HK-2 (cell line): ENCODE results near the gene ZBTB33.

Source experiments
- DNase-seq: peaks from one replicate; pipeline ENCODE4 v3.0.0-alpha.2; 2018; ENCODE audit not compliant: unreplicated experiment

The ZBTB33 gene, protein sequence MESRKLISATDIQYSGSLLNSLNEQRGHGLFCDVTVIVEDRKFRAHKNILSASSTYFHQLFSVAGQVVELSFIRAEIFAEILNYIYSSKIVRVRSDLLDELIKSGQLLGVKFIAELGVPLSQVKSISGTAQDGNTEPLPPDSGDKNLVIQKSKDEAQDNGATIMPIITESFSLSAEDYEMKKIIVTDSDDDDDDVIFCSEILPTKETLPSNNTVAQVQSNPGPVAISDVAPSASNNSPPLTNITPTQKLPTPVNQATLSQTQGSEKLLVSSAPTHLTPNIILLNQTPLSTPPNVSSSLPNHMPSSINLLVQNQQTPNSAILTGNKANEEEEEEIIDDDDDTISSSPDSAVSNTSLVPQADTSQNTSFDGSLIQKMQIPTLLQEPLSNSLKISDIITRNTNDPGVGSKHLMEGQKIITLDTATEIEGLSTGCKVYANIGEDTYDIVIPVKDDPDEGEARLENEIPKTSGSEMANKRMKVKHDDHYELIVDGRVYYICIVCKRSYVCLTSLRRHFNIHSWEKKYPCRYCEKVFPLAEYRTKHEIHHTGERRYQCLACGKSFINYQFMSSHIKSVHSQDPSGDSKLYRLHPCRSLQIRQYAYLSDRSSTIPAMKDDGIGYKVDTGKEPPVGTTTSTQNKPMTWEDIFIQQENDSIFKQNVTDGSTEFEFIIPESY

DNA sequence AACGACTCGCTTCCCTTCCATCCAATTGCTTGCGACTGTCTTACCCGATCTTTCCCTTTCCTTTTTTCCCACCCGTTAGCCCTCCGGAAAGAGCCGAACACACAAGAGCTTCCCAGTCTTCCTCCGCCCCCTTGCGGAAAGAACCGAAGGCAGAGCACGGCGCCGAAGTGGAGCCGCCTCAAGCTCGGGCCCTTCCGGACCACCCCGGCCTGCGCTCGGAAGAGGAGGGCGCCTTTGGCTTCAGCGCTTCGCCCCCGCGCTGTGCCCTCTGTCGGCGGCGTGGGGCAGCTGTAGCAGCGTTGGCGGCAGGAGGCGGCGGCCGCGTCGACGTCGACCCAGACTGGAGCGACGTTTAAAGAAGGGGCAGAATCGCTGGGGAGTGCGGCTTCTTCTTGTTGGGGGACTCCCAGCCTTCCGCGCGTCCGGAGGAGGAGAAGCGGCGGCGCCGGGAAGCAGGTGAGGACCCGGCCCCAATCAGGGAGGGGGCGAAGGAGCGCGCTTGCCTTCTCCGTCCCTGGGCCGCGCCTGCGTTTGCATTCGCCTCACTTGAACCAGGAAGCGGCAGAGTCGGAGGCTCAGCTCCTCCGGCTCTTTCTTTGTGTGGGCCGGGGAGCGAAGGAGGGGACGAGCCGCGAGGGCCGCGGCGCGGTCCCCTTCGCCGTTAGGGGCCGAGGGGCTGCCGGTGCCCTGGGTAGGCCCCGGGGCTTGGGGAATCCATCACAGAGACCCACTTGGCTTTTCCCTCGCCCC lies at the start of gene ZBTB33:
Gene ZBTB33, plus strand, starts transcription at position 291 of the 750 bp plus-strand sequence. CDS start 2,604 bp downstream, outside the sequence.
- DNase-seq = peak; percentile 94

DNA sequence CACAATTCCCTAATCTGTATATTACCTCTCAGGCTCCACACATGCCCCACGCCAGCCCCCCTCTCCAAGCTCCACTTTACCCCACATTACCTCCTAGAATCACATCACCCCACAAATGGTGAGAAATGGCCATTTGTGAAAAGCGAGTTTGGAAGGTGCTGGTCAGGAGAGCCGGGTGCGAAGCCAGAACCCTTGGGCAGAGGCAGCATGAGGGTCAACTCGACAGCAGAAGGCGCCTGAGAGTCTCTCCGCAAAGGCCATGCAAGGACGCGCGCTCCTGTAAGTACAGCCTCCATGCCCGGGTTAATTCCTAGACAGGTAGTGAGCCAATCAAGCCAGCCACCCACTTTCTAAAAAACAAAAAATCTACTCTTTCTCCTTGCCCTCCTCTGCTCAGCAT lies 49.8 kb upstream of the ZBTB33 start:
- no peak for DNase-seq

DNA sequence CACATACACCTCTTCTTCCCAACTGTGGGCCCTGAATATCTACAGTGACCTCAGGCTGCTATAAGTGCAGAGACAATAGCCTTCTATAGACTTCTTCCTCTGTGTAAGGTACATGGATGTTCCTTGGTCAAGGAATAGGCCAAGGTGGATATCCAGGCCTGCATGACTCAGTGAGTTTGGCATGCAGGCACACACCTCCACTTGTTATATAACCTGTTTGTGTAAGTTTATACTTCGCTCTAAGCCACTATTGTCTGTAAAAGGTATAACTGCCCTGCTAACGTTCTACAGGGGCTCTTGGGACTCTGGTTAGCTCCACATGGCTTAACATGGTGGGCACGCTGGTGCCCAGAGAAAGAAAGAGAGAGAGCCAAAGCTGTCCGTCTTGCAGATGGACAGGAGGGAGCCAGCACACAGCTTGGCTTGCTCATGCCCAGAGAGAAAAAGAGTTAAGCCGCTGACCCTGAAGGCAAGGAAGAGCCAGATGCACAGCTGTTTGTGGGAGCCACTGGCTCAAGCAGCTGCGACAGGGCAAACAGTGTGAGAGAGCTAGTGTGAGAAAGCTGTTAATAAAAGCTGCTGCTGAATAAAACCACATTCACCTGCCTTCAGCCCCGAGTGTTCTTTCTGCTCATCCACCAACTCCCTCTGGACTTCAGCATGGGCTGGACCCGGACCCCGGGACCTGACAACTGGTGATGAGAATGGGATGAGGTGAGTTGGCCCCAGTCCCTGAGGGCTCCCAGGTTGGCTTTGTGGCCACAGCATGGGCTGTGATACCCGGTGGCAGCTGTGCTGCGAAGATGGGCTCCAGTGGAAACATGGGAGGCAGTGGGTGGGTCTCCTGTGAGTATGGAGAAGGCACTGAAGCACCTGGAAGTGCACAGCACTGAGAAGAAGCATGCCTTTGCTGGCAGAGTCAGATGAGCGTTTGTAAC lies 44.5 kb upstream of the ZBTB33 start:
- no peak for DNase-seq

DNA sequence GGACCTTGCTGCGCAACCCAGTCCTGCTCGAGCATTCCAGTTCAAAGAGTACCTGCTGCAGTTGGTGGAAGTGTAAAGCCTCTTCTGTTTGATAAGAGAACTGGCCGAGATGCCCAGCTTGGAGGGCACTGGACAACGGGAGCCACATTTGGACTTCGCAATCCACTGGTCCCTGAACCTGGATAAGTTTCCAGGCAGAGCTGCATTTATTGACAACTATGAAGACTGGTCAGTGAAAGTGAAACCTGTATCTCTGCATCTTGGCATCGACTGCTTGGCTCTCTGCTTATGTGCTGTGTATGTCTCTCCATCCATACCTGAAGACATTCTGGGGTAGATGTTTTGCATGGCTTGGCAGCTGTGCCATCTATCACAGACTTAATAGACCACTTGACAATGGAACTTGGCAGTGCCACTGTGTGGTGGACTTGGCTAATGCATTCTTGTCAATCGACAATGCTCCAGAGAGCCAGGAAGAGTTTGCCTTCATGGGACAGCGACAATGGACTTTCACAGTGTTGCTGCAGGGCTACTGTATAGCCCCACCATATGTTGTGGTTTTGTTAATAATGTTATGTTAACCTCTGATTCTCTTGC lies 43.5 kb upstream of the ZBTB33 start:
- DNase-seq = no peak

DNA sequence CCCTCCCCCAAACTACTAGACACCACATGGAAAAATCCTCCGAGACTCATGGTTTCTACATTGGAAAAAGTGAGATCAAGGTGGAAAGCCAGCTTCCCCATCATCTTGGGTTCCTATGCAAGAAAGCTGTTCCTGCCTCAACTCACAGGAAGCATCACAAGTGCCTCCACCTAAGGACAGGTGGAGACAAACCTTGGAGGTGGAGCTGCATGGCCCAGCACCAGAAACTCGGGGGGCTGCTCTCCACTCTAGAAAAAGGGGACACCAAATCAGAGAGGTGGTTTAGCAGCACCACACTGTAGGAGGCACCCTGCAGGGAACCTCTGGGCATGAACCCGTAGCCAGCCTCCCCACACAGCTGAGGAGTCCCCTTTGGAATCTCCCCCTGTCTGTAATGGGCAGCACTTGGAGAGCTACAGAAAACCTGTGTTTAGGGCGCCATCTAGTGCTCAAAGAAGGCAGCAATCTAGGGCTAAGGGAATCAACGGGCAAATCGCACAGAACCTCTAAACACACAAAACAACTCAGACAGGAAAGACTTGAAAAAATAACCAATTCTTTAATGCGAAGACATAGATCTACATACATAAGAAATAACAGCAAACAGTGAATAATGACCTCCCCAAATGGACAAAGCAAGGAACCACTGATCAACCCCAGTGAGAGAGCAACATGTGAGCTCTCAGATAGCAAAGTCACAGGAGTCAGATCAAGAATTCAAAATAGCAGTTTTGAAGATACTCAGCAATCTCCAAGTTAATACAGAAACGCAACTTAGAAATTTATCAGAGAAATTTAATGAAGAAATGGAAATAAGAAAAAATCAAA lies 37.0 kb upstream of the ZBTB33 start:
- DNase-seq = peak; percentile 37

DNA sequence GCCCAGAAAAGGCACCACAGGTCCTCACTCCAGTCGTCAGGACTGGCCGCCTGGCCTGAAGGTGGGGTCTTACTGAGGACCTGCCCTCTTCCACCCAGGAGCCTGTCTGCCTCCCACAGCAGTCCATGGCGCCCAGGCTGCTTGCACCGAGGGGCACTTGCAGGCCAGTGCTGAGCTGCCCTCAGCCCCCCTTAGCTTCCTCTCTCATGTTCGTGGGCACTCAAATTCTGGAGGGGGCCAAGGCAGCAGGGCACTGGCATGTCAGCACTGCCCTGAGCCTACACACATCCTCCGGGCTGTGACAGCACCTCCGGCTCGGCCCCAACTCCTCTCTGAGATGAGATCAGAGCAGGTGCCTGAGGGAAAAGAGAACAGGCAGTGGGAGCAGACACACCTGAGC lies 27.2 kb upstream of the ZBTB33 start:
- DNase-seq = no peak

DNA sequence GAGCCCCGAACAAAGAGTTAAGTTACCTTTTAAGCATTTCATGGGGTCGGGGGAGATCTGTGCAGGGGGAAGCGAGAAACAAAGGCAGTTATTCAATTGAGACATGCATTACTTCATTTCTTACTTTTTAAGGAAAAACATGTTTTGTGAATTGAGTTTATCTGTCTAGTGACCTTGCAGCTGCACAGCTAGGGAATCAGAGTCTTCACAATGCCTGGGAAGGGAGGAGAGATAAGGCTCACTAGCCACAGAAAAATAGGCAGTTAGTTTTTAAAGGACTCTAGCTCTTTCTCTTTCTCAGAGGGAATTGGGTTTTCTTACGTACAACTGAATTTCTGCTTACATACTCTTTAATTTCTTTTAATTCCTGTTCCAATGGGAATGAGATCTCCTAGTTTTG lies 26.2 kb upstream of the ZBTB33 start:
- no peak for DNase-seq

DNA sequence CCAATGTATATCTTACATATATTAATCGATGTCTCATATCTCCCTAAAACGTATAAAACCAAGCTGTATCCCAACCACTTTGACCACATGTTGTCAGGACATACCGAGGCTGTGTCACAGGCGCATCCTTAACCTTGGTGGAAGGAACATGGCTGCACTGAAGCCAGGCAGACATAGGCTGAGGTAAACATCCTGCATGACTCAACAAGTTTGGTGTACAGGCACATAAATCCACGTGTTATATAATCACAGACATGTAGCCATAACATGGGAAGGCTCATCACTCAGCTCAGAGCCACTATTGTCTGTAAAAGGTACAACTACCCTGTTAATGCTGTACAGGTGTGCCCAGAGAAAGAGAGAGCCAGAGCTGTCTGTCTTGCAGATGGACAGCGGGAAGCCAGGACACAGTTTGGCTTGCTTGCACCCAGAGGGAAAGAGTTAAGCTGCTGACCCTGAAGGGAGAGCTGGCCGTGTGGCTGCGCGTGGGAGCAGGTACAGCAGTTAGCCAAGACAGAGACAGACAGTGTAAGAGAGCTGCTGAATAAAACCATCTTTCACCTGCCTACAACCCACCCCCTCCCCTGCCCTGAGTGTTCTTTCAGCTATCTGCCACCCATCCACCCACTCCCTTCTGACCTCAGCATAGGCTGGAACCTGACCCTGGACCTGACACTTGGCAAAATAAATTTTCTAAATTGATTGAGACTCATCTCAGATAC lies 22.3 kb upstream of the ZBTB33 start:
- no peak for DNase-seq

DNA sequence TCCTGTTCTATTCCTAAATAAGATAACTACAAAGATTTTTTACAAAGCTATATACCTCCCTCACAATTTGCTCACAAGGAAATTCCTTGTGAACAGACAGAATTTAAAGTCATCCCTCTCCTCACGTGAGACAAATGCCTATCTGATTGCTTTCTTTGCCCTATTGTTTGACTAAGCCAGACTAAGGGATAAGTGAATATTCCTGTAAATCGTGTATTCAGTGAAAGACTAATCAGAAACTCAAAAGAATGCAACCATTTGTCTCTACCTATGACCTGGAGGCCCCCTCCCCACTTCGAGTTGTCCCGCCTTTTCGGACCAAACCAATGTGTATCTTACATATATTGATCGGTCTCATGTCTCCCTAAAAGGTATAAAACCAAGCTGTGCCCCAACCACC lies 15.3 kb upstream of the ZBTB33 start:
- DNase-seq = no peak

DNA sequence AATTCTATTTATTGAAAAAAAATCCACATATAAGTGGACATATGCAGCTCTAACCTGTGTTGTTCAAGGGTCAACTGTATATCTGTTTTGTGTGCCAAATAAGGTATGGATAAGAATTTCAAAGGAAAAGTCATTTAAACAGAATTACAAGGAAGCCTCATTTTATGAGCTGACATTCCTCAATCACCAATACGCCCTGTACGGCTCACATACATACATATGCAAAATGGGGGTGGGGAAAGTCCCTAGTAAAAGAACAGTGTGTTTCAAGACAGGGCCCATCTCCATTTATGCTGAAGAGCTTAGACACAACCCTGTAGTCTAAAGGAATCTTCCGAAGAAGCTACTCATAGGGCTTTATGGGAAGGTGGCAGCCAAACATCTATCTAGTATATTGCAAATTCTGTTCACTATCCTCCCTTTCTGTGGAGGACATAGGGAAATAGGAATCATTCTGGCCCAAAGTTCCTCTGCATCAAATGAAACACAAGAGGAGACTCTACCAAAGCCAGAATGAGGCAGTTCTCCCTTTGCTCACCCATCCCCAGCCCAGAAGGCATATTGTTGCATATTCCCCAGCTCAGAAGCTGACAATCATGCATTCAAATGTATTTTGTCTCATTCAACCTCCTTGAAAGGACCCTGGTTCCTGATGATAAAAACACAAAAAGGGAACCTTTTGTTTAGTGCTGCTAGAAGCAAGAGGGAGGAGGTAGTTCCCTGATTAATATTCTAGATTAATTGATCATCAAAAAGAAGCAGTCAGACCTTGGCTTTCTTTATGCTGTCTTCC lies 13.7 kb upstream of the ZBTB33 start:
- DNase-seq = no peak

DNA sequence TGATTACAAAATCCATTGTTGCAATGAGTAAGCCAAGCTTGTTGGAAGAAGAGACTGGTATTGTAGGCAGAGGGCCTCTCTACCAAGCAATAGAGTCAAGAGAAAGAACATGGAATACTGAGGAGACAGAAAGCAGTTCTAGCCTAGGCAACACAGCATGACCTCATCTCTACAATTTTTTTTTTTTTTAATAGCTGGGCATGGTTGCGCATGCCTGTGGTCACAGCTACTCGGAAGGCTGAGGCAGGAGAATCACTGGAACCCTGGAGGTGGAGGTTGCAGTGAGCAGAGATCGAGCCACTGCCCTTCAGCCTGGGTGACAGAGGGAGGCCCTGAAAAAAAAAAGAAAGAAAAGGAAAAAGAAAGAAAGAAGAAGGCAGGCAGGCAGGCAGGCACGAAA lies 11.7 kb upstream of the ZBTB33 start:
- peak; percentile 20 for DNase-seq

DNA sequence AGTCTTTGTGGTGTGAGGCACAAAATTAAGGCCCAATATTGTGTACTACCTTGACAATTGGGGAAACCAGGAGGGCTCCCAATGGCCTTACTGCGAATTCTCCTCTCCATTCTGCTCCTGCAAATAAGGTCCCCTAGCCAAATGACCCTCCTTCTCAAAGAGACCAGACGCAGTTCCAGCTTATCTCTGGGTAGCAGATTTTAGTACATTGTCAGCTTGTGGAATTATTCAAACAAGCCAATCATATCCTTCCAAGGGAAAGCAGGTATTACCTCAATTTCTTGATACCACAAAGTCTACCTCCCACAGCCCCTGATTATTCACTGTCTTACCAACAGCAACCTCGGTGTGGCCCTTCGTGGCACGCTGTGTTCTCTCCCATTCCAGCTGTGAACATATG lies 7.8 kb upstream of the ZBTB33 start:
- no peak for DNase-seq

DNA sequence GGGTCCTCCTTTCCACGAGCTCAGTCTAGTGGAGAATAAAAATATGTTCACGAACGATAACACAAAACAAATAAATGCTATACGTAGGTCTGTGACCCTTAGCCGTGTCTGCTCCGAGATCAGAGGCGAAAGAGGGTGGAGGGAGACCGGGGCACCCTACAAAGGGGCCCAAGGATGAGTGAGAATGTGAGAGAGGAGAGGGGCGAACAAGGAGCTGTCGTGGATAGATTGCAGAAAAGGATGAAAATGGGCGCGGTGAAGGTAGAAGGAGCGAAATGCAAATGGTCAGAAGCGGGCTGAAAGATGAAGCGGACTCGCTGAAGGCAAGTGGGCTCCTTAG lies 6.2 kb upstream of the ZBTB33 start:
- DNase-seq = no peak

DNA sequence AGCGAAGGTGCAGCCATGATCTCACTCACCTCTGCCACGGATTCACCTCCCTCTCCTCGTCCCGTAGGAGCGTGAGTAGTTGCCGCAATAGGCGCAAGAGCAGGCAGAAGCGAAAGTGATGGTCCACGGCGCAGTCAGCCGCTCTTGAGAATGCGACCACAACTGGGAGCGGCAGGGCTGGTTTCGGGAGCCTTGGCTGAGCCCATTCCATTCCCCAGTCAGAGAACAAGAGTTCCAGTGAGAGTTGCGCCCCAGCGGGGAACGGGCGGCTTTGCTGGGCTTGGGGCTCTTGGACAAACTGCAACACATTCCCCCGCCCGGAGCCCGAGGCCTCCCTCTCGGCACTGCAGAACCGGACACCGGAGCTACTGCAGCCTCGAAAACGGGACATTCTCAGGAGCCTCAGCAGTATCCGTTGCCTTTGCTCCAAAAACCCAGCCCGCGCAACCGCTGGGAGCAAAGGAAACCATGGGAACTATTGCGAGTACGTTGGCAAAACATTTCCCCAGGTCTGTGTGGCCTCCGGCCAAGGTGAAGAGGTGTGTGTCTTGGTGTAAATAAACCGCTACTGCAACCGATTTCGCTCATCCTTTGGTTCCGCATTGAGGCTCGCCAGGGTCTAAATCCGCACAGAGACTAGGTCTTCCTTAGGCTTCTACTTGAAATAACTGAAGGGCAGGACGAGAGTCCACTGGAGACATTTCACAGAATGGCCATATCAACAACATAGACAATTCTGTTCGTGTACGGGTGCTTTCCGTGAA lies 5.7 kb upstream of the ZBTB33 start:
- DNase-seq = peak; percentile 71

DNA sequence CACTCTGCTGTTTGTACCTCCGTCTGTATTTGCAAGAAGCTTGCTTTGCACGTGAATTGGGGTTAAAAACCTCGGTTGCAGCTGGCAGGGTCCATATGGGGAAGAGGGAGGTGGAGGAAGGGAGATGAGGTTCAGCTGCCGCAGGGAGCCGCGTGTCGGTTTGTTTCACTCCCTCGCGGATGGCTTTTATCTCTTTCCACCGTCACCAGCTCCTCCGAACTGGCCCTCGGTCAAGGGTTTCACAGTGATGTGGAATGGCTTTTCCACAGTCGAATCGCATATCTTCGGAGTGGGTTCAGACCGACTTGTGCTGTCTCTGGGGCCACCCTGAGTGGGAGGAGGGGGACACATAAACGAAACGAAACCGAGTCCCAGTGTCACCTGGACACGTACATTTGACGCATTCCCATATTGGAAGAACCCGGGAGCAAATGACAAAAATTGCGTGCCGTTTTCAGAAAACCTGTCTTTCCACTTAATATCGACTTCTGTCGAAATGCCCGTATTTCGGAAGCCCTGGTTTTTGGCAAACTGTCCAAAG lies 929 bp downstream of the ZBTB33 start:
- peak; percentile 32 for DNase-seq

DNA sequence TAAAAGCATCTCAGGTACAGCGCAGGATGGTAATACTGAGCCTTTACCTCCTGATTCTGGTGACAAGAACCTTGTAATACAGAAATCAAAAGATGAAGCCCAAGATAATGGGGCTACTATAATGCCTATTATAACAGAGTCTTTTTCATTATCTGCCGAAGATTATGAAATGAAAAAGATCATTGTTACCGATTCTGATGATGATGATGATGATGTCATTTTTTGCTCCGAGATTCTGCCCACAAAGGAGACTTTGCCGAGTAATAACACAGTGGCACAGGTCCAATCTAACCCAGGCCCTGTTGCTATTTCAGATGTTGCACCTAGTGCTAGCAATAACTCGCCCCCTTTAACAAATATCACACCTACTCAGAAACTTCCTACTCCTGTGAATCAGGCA lies 3.2 kb downstream of the ZBTB33 start:
- DNase-seq = no peak

DNA sequence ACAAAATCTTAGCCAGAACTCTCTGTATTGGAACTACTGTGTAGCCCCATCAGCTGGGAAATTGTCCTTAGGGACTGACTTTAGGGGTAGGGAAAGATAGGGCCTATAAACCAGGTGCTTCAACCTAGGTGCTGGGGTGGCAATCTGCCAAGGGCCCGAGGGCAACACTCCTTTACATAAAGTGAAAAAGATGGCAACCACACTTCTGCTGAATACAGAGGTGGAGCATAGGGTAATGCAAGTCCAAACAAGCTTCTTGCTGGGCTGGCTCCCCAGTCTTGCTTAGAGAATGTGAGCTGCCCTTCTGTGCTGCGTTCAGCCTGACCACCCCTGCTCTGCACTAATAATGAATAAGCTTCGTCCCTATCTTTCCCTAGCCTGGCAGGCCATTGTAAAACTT lies 9.8 kb downstream of the ZBTB33 start:
- no peak for DNase-seq
